T-helper 1 cell treated with Interleukin-12 subunit alpha and Interleukin-12 subunit beta and Interleukin-4 antibody, amounts not matched to agents 30 ng/mL and 1 ng/mL, for 36 hours (primary cell): ENCODE data around the gene RUSF1. TPM values are rescaled to one million over a fixed set of nuclear protein-coding genes. Genes with fewer than 3 reads are reported as not detected.
"Not testable (repeated sequence)": the region's sequence is repeated elsewhere in the genome, so short reads cannot be mapped to it uniquely, and the experiment has no call there.

Source experiments
- intact Hi-C: fragments of 100-400 bp; cut with micrococcal nuclease; formaldehyde crosslinking; loops from one replicate; pipeline ENCODE4 v1.15.1; 2024
- total RNA-seq: library from RNA; stranded (reverse); gene quantifications from 2 replicates; pipeline ENCODE4 v1.2.3, GENCODE V29; 2022

Gene RUSF1
- total RNA-seq, 1 donor from 2014 or later, result 40.0 TPM

- intact Hi-C loops, result loop anchor here (1.0 kb wide), 2 partner anchors 12 to 20 kb away; partner anchors contain the start of gene RUSF1
These were observed 20.3 kb downstream of the RUSF1 start for GRCh38 chr16:31487720-31488467.

- intact Hi-C loops, result loop anchor here (1.0 kb wide), 2 partner anchors 11 to 21 kb away; partner anchors contain the start of gene RUSF1
These were observed 21.0 kb downstream of the RUSF1 start for GRCh38 chr16:31487071-31487719.

DNA sequence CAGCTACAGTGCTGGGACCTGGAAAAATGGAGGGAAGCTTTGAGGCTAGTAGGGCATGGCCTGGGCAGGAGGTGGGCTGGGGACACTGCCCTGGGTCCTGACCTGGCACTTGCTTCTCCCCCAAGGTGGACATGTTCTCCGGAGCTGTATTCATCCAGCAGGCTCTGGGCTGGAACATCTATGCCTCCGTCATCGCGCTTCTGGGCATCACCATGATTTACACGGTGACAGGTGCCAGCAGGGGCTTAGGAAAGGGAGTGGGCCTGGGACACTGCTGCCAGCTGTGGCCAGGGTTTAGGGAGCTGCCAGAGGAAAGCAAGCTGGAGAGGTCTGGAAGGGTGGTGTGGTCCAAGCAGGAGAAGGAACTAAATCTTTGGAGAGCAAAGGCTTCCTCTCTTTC is 22.1 kb downstream of the RUSF1 start:
- intact Hi-C loops, result no loop called here

DNA sequence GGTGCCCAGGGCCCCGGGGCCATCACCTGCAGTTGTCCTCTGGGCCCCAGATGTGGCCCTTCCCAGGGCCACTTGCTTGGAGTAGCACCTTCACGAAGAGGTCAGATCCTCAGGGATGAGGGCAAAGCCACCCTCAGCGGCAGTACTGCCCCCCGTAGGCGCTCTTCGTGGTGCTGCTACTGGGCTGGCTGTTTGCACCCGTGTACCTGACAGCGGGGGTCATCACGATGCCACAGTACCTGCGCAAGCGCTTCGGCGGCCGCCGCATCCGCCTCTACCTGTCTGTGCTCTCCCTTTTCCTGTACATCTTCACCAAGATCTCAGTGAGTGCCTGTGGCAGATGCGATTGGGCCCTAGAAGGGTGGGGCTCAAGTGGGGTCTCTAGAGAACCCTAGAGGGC is 22.6 kb downstream of the RUSF1 start:
- intact Hi-C loops, result no loop called here

- intact Hi-C loops, result no loop called here
These were observed 23.6 kb downstream of the RUSF1 start for GRCh38 chr16:31484491-31485171.

- intact Hi-C loops, result not testable (repeated sequence)
These were observed 24.1 kb downstream of the RUSF1 start for GRCh38 chr16:31484048-31484447.

DNA sequence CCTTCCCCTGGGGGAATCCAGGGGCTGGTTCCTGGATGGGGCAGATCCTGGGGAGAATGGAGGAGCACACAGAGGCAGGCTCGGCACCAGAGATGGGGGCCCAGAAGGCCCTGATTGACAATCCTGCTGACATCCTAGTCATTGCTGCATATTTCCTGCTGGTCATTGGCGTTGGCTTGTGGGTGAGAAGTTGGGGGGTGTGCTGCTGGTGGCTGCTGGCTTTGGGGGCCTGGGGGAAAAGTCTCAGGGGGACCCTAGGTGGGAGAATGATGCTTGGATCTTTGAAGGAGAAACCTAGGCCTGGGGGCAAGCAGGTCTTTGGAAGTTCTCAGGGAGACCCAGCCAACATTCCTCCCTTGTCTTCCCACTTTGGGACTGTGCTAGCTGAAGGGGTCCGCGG is 25.1 kb downstream of the RUSF1 start, which contains the start of gene SLC5A2:
Gene SLC5A2, plus strand, starts transcription at position 43 of the 400 bp plus-strand sequence. Its CDS starts 14 bp downstream, at position 57.
- intact Hi-C loops, result no loop called here

- intact Hi-C loops, result no loop called here
These were observed 27.2 kb downstream of the RUSF1 start for GRCh38 chr16:31480851-31481536.

DNA sequence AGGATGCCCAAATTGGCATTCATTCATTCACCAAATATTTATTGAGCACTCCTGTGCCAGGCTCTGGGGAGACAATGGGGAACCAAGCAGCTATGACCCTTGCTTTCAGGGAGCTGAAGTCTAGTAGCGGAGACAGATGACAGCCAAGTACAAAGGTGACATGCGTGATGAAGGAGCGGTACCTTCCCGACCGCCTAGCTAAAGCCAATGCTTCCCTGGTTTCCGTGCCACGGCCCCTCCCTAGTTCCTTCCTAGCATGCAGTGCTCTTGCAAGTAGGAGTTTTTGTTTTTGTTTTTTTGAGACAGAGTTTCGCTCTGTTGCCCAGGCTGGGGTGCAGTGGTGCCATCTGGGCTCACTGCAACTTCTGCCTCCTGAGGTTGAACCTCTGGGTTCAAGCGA is 28.4 kb downstream of the RUSF1 start:
- intact Hi-C loops, result loop anchor here (5.0 kb wide), 3 partner anchors 52 to 388 kb away; partner anchors contain the start of gene COX6A2

- intact Hi-C loops, result loop anchor here (5.0 kb wide), 3 partner anchors 52 to 388 kb away; partner anchors contain the start of gene COX6A2
These were observed 29.2 kb downstream of the RUSF1 start for GRCh38 chr16:31478956-31479355.

DNA sequence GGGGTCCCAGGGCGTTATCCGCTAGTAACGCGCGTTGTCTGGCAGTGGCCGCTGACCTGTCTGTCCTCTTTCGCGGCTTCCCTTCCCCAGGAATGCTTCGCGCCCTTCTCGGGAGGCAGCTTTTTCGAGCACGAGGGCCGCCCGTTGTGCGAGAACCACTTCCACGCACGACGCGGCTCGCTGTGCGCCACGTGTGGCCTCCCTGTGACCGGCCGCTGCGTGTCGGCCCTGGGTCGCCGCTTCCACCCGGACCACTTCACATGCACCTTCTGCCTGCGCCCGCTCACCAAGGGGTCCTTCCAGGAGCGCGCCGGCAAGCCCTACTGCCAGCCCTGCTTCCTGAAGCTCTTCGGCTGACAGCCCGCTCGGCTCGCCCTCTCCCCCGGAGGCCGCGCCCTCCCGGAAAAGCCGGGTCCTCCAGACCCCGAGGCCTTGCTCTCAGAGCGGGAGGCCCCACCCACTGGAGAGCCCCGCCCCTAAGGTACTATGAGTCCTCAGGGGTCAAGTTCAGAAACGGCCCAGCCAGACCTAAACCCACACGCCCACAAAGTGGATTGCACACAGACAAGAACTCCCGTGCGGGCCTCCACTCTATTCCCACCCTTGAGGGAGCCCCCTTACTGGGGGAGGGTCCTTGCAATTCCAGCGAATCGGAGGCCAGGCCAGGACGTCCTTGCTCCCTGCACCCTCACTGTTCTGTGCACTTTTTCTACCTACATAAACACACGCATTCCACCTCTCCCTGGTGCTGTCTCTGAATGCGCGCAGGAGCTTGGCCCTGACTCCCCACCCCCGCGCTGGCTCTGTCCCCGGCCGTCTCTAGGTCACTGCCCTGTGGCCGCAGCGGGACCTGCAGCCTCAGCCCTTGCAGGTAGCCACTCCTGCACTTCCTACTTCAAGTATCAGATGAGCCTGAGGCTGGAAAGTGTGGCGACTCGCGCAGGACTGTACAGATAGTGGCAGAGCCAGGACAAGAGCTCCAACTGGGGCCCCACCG is 30.7 kb downstream of the RUSF1 start:
- intact Hi-C loops, result loop anchor here (1.0 to 5.0 kb wide), 4 partner anchors 18 to 390 kb away; partner anchors contain the start of genes ARMC5 and COX6A2

GRCh38 chr16:31476303-31477219 is 31.6 kb downstream of the RUSF1 start:
- intact Hi-C loops, result loop anchor here (1.0 to 5.0 kb wide), 6 partner anchors 11 to 391 kb away; partner anchors contain the start of genes ARMC5 and COX6A2

- intact Hi-C loops, result loop anchor here (1.0 to 5.0 kb wide), 5 partner anchors 11 to 391 kb away; partner anchors contain the start of gene COX6A2
These were observed 32.3 kb downstream of the RUSF1 start for GRCh38 chr16:31475946-31476302.

DNA sequence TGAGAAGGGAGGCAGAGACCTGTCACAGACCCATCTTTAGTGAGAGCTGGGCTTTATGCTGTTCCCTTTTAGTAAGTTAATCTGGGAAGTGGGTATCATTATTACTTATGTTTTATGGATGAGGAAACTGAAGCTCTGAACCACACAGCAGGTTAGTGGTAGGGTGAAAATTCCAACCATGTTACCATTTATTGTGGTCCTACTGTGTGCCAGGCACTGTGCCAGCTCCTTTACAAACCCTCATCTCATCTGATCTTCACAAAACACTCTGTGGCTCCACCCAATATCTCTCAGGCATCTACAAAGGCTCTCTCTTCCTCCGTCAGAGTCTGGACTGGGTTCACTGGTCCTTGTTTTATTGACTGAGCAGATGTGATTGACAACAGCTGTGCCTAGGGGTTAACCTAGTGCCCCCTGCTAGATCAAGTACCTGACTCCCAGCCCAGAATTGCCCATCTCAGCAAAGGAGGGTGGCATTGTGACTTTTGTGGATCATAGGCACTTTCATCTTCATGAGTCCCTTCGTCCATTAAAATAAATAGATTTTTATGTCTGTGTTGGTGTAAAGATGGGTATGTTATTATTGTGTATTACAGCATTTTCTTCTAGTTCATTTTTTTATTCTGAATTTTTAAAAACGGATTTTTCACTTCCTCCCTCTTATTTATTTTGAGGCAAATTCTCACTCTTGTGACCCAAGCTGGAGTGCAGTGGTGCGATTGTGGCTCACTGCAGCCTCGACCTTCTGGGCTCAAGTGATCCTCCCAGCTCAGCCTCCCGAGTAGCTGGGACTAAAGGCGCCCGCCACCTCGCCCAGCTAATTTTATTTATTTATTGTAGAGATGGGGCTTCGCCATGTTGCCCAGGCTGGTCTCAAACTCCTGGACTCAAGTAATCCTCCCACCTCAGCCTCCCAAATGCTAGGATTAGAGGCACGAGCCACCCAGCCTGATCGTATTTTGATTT is 33.1 kb downstream of the RUSF1 start:
- intact Hi-C loops, result loop anchor here (5.0 kb wide), 3 partner anchors 48 to 392 kb away; partner anchors contain the start of gene COX6A2

- intact Hi-C loops, result no loop called here
These were observed 33.9 kb downstream of the RUSF1 start for GRCh38 chr16:31474173-31474714.

GRCh38 chr16:31473264-31473984 is 34.8 kb downstream of the RUSF1 start:
- intact Hi-C loops, result no loop called here
